ENCODE results near the gene NAP1L4. TPM values are rescaled to one million over a fixed set of nuclear protein-coding genes. Genes with fewer than 3 reads are reported as not detected.

The NAP1L4 gene
- total RNA-seq, 1 donor from 2014 or later, result 162 TPM

- no peak for DNase-seq (ENCODE audit: low read depth, low spot score)
Observed at GRCh38 chr11:2994336-2994730, 2.2 kb upstream of the NAP1L4 start.

- no peak for DNase-seq (ENCODE audit: low read depth, low spot score)
Observed at GRCh38 chr11:2992997-2993325, 832 bp upstream of the NAP1L4 start.

- DNase-seq (ENCODE audit: low read depth, low spot score), result no peak
Observed at GRCh38 chr11:2991452-2992233, 486 bp downstream of the NAP1L4 start.

- DNase-seq (ENCODE audit: low read depth, low spot score), result no peak
Observed at GRCh38 chr11:2990617-2991451, 1.3 kb downstream of the NAP1L4 start.

GRCh38 chr11:2989551-2989950, 2.6 kb downstream of the NAP1L4 start:
- no peak for DNase-seq (ENCODE audit: low read depth, low spot score)

- DNase-seq (ENCODE audit: low read depth, low spot score), result no peak
Observed at GRCh38 chr11:2989006-2989405, 3.1 kb downstream of the NAP1L4 start.

GRCh38 chr11:2987881-2988861, 4.0 kb downstream of the NAP1L4 start:
- no peak for DNase-seq (ENCODE audit: low read depth, low spot score)

GRCh38 chr11:2983908-2984307, 8.2 kb downstream of the NAP1L4 start:
- DNase-seq (ENCODE audit: low read depth, low spot score), result no peak

GRCh38 chr11:2982214-2982613, 9.9 kb downstream of the NAP1L4 start:
- DNase-seq (ENCODE audit: low read depth, low spot score), result no peak

GRCh38 chr11:2981130-2981529, 11.0 kb downstream of the NAP1L4 start:
- no peak for DNase-seq (ENCODE audit: low read depth, low spot score)

GRCh38 chr11:2980168-2980840, 11.8 kb downstream of the NAP1L4 start:
- no peak for DNase-seq (ENCODE audit: low read depth, low spot score)

- no peak for DNase-seq (ENCODE audit: low read depth, low spot score)
Observed at GRCh38 chr11:2977113-2977512, 15.0 kb downstream of the NAP1L4 start.

GRCh38 chr11:2976294-2977063, 15.7 kb downstream of the NAP1L4 start:
- DNase-seq (ENCODE audit: low read depth, low spot score), result no peak

GRCh38 chr11:2975594-2975993, 16.5 kb downstream of the NAP1L4 start:
- no peak for DNase-seq (ENCODE audit: low read depth, low spot score)

GRCh38 chr11:2974272-2974671, 17.9 kb downstream of the NAP1L4 start:
- DNase-seq (ENCODE audit: low read depth, low spot score), result no peak

GRCh38 chr11:2968341-2968900, 23.7 kb downstream of the NAP1L4 start:
- no peak for DNase-seq (ENCODE audit: low read depth, low spot score)

GRCh38 chr11:2964782-2965181, 27.3 kb downstream of the NAP1L4 start:
- DNase-seq (ENCODE audit: low read depth, low spot score), result no peak

- DNase-seq (ENCODE audit: low read depth, low spot score), result no peak
Observed at GRCh38 chr11:2963761-2964160, 28.4 kb downstream of the NAP1L4 start.

- no peak for DNase-seq (ENCODE audit: low read depth, low spot score)
Observed at GRCh38 chr11:2963112-2963754, 28.9 kb downstream of the NAP1L4 start.

Data from pulmonary artery endothelial cell (primary cell).